Activated naive CD8-positive, alpha-beta T cell treated with anti-CD3 and anti-CD28 coated beads, Interleukin-2, amount 50 U/mL, for 24 hours (primary cell): Measurements from ENCODE around the gene CALHM4.

Source experiments
- ATAC-seq: fragments of 150-1000 bp; cut with Tn5 transposase; one replicate; pipeline ENCODE4 v1.10.0; 2021
- DNase-seq: peaks from one replicate; pipeline ENCODE4 v3.0.0; 2021
- H3K27ac Mint-ChIP-seq: one replicate; pipeline ENCODE4 v1.8.0; 2021; ENCODE audit warnings: mild to moderate bottlenecking, mixed read lengths
- H3K27me3 Mint-ChIP-seq: one replicate; pipeline ENCODE4 v1.8.0; 2021; ENCODE audit warnings: mixed read lengths
- H3K36me3 Mint-ChIP-seq: one replicate; pipeline ENCODE4 v1.8.0; 2021; ENCODE audit warnings: low read depth, mixed read lengths
- H3K4me1 Mint-ChIP-seq: one replicate; pipeline ENCODE4 v1.8.0; 2021; ENCODE audit warnings: mixed read lengths
- H3K4me3 Mint-ChIP-seq: one replicate; pipeline ENCODE4 v1.8.0; 2021; ENCODE audit warnings: mild to moderate bottlenecking, moderate library complexity, mixed read lengths
- H3K9me3 Mint-ChIP-seq: one replicate; pipeline ENCODE4 v1.8.0; 2021; ENCODE audit warnings: mixed read lengths

CALHM4 gene

DNA sequence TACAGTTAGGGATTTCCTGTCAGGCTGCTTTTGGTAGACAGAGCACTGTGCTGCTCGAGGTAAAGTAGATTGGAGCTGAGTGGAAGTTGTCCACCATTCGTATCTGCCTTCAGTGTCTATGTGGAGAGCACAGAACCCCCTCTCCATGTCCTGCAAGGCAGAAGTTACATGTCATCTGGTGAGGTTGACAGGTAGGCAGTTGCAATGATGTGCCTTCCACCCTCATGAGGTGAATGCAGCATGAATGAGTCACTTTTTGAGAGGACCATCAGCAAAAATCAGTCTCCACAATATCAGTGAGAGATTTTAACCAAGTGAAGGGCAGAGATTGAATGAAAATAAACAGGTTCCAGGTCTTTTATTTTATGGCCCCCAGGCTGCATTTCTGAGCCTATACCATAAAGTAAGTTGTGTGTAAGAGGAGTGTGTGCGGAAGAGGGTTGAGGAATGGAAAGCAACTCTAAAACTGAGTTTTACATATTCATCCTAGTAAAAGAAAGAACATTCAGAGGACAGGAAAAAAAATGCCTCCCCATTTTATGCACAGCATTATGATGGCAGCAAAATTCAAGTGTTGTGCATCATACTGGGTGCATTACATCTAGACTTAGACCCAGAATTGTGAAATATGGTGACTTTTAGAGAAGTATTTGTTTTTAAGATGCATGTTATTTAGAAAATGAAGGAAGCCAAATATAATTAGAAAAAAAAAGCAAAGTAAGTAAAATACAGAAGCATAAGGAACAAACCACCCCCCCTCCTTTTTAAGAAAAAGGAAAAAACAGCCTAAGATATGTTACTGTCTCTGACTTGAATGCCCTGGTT lies 23.9 kb upstream of the CALHM4 start:
- no peak for DNase-seq
- no peaks in the 10 kb centered on the region for H3K9me3 Mint-ChIP-seq
- ATAC-seq: no peak
- H3K27ac Mint-ChIP-seq: no peak overlapping the region
- H3K4me1 Mint-ChIP-seq: no peaks in the 10 kb centered on the region
- peaks cover 17% of the 10 kb centered on the region for H3K27me3 Mint-ChIP-seq
- no peak overlapping the region for H3K4me3 Mint-ChIP-seq
- H3K36me3 Mint-ChIP-seq: no peaks in the 10 kb centered on the region

DNA sequence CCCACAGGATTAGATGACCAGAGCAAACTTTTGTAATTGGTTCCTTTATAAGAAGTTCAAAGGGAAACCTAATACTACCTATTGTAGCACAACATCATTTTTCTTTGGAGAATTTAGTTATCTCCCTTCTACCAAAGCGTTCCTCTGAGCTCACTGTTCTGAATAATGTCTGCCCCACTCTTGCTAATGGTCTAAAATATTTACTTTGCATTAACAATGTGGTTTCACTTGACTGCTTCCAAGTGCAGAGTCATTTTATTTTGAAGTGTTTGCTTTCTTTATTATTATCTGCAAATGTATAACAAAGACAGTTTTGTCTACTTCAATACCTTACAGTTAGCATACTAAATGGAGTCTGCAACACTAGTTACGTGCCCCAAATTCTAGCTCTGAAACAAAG lies 23.1 kb upstream of the CALHM4 start:
- Mint-ChIP-seq H3K36me3 (no peaks in the 10 kb centered on the region), H3K27ac (no peak overlapping the region), H3K9me3 (no peaks in the 10 kb centered on the region), H3K27me3 (peaks cover 17% of the 10 kb centered on the region), H3K4me3 (no peak overlapping the region), H3K4me1 (no peaks in the 10 kb centered on the region)
- ATAC-seq (no peak), DNase-seq (no peak)

DNA sequence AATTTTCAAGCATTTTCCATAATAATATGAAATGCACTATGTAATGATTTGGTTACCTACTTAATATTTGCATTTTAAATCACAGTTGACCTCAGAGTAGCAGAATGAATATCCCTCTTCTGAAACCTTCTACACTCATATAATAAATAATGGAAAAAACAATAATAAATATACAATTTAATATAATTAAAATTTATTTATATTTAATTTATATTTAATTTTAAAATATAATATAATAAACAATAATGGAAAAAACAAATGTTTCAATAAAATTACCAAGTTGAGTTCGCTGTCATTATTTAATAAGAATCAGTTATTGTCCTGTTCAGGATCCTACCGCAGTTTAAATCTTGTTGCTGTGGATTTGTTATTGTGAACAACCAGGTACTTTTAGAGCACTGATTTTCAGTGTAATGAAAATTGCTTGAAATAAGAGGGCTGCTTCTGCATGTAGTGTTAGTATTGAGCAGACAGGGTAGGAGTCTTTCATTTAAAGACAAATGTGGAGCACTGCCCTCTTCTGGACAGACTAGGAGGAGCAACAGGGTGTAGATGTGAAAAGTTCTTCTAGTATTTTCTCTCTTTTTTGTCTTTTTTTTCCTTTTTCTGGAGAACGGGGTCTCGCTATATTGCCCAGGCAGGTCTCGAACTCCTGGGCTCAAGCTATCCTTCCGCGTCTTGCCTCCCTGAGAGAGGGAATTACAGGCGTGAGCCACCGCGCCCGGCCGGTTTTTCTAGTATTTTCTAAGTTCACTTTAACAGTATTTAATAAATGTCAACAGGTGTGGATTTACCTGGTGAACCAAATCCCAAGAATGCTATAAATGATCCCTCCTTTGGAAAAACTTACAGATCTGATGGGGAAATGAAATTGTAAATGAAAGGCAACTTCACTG lies 21.6 kb upstream of the CALHM4 start:
- ATAC-seq: peak; percentile 71
- Mint-ChIP-seq H3K36me3 (no peaks in the 10 kb centered on the region), H3K27ac (no peak overlapping the region), H3K4me3 (no peak overlapping the region), H3K4me1 (no peaks in the 10 kb centered on the region), H3K27me3 (peaks cover 17% of the 10 kb centered on the region), H3K9me3 (no peaks in the 10 kb centered on the region)
- DNase-seq: peak; percentile 57

DNA sequence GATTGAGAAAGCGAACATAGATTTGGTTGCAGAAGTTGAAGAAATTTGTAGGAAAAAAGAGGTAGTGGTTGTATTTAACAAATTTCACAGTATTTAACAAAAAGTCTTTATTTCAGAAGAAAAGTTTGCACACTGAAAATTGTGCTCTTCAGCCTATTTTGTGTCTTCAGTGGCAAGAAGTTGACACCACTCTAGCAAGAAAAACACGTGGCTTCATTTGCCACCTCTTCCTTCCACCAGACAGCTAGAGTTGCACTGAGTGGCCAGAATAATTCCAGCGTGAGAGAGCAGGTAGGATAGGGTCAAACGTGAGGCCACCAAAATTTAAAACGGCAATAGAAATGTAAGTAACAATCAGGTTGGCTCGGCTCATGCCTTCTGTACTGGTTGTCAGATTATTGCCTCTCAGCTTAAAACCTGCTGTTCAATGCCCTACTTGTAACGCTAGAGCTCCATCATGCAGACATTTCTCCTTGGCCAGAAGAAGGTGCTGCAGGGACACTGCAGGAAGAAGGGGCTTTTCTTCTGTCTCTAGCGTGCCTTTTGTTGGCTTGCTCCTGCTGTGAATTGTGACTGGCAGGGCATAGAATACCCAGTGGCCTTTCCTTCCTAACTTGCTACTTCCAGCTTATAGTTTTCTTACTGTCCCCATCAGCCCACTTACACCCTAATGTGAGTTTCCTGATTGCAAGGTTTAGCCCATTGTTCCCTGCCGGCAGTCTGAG lies 20.2 kb upstream of the CALHM4 start:
- H3K27me3 Mint-ChIP-seq: peaks cover 15% of the 10 kb centered on the region
- H3K4me1 Mint-ChIP-seq: no peaks in the 10 kb centered on the region
- no peak overlapping the region for H3K27ac Mint-ChIP-seq
- no peak for ATAC-seq
- no peaks in the 10 kb centered on the region for H3K9me3 Mint-ChIP-seq
- no peak overlapping the region for H3K4me3 Mint-ChIP-seq
- no peak for DNase-seq
- no peaks in the 10 kb centered on the region for H3K36me3 Mint-ChIP-seq

DNA sequence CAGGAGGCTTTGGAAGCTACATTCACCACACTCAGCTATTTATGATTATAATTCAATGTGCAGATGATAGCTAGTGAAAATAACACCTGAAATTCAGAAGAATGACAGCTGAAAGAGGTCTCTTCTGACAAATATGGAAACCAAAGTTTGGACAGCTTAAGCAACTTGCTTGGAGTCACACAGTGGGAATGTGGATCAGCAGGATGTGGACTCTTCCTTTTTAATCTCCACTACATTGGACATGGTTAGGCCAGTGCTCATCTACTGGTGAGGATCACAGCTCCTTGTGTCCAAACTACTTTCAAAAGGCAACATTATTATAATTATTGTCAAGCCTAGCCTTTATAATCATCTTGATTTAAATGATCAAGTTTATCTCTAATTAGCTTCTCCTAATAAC lies 18.4 kb upstream of the CALHM4 start:
- H3K9me3 Mint-ChIP-seq: no peaks in the 10 kb centered on the region
- H3K4me1 Mint-ChIP-seq: no peaks in the 10 kb centered on the region
- H3K4me3 Mint-ChIP-seq: no peak overlapping the region
- peaks cover 13% of the 10 kb centered on the region for H3K27me3 Mint-ChIP-seq
- H3K27ac Mint-ChIP-seq: no peak overlapping the region
- DNase-seq (no peak), ATAC-seq (no peak)
- no peaks in the 10 kb centered on the region for H3K36me3 Mint-ChIP-seq

DNA sequence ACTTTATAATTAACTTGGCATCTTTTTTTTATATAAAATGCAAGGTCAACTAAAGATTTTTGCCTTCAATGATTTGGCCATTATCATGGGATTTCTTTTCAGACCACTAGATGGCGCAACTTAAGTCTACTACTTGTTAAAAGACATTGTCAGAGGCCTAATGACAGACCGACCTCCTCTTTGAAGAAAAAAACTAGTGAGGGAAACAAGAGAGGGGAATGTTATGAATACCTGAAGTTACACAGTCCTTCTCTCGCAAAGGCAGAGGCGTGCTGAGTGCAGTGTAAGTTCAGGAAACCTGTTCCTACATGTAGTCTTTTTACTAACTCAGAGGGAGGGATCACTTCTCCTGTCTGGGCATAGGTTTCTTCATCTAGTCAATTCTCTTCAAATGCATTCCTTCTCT lies 17.3 kb upstream of the CALHM4 start:
- H3K27me3 Mint-ChIP-seq: peaks cover 16% of the 10 kb centered on the region
- no peaks in the 10 kb centered on the region for H3K9me3 Mint-ChIP-seq
- H3K36me3 Mint-ChIP-seq: no peaks in the 10 kb centered on the region
- no peaks in the 10 kb centered on the region for H3K4me1 Mint-ChIP-seq
- H3K4me3 Mint-ChIP-seq: no peak overlapping the region
- DNase-seq: no peak
- no peak overlapping the region for H3K27ac Mint-ChIP-seq
- ATAC-seq: no peak

DNA sequence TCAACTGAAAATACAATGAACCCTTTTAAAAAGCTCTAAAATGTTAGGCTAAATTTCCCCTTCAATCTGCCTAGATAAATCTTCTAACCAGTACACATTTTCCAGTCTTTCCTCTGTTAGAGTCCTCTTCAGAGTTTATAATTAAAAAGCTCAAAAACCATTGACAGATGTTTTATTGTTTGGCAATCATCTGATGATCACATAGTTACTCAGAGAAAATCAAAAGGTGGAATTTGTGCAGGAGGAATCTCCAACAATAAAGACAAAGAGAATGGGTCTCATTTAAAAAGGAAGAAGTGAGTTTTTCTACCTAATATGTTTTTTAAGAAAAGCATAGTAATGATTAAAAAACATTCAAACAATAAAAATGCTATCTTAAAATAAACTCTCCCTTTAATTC lies 11.1 kb upstream of the CALHM4 start:
- no peaks in the 10 kb centered on the region for H3K9me3 Mint-ChIP-seq
- H3K4me3 Mint-ChIP-seq: no peak overlapping the region
- peaks cover 20% of the 10 kb centered on the region for H3K27me3 Mint-ChIP-seq
- no peak for DNase-seq
- H3K4me1 Mint-ChIP-seq: no peaks in the 10 kb centered on the region
- ATAC-seq: no peak
- H3K27ac Mint-ChIP-seq: no peak overlapping the region
- no peaks in the 10 kb centered on the region for H3K36me3 Mint-ChIP-seq

DNA sequence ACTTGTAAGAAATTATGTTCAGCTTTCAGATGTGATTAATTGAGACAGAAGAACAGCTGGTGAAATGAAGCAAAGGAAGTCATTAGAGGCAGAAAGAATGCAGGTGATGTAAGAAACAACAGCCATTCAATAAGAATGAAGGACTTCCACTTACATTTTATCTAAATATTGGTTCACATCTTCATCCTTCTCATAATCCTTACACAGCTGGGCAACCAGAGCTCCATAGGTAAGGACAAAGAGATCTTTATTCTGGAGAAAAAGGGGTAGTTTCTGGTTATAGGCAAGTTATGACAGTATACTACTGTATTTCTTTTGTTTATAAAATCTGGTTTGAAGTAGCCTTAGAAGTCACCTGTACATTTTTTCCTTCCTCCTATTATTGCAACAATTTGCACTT lies 10.4 kb upstream of the CALHM4 start:
- Mint-ChIP-seq H3K36me3 (no peaks in the 10 kb centered on the region), H3K4me1 (no peaks in the 10 kb centered on the region), H3K27ac (no peak overlapping the region), H3K4me3 (no peak overlapping the region), H3K27me3 (peaks cover 20% of the 10 kb centered on the region), H3K9me3 (no peaks in the 10 kb centered on the region)
- ATAC-seq: no peak
- DNase-seq: no peak

DNA sequence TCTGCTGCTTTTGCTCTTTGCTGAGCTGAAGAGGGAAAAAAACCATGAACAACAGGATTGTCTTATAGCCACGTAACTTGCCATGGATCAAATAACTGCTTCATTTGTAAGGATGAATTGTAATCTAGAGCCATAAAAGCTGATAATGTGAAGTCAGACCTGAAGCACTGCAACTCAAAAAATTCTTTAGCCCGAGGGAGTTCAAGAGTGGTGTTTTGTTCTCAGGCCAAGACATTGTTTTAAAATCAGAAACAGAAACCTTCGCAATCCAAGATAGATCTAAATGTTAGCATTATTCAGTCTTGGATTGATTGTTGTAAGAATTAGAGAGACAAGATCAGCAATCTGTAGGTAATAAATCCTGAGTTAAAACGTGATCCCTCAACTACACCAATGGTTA lies 7.9 kb upstream of the CALHM4 start, which contains the start of gene TRAPPC3L:
TRAPPC3L (minus strand) TSS at position 34 of the 400 bp plus-strand sequence. CDS start 170 bp downstream, outside the sequence.
- H3K27ac Mint-ChIP-seq: no peak within 1 kb of the TSS
- no peaks in the 10 kb centered on the region for H3K4me1 Mint-ChIP-seq
- peaks cover 22% of the 10 kb centered on the region for H3K27me3 Mint-ChIP-seq
- H3K9me3 Mint-ChIP-seq: no peaks in the 10 kb centered on the region
- DNase-seq (no peak), ATAC-seq (no peak)
- no peak within 1 kb of the TSS for H3K4me3 Mint-ChIP-seq
- no peaks in the 10 kb centered on the region for H3K36me3 Mint-ChIP-seq

DNA sequence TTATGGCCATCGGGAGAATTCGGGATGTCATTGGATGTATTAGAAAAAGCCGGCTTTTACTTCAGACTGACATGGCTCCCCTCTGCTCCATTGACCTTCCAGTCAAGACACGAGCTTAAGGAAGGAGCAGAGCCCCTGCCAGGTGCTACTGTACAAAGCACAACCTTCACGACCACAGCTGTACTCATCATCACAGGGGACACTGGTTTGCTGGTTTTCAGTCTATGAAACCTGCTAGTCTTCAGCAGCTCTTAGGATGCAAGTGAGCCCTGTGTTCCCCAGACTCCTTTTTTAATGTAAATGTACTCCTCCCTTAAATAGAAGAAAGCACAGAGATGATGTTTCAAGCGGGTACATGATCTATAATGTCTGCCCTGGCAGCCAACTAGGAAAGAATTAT lies 6.2 kb upstream of the CALHM4 start:
- H3K4me3 Mint-ChIP-seq: no peak overlapping the region
- no peaks in the 10 kb centered on the region for H3K36me3 Mint-ChIP-seq
- no peak overlapping the region for H3K27ac Mint-ChIP-seq
- ATAC-seq (no peak), DNase-seq (no peak)
- H3K27me3 Mint-ChIP-seq: peaks cover 21% of the 10 kb centered on the region
- no peaks in the 10 kb centered on the region for H3K4me1 Mint-ChIP-seq
- no peaks in the 10 kb centered on the region for H3K9me3 Mint-ChIP-seq

DNA sequence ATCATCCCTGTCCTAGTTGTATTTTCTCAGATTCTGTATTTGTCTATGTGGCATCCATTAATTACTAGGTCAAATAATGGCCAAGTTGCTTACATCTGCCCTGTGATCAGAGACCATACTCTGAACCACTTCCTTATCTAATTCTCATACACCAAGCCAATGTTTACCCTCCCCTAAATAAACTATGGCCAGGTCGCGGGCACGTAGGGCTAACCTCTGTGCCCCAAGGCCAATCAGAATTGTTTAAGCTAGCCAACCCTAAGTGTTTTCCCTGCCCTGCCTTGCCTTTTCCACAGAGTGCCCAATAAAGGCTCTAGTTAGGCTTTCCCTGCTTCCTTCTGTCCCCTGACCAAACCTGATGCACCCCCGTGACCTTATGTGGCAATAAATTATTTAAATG lies 2.8 kb upstream of the CALHM4 start:
- Mint-ChIP-seq H3K4me3 (no peak overlapping the region), H3K27ac (no peak overlapping the region), H3K36me3 (no peaks in the 10 kb centered on the region), H3K27me3 (peaks cover 15% of the 10 kb centered on the region), H3K9me3 (no peaks in the 10 kb centered on the region), H3K4me1 (no peaks in the 10 kb centered on the region)
- ATAC-seq (no peak), DNase-seq (no peak)

DNA sequence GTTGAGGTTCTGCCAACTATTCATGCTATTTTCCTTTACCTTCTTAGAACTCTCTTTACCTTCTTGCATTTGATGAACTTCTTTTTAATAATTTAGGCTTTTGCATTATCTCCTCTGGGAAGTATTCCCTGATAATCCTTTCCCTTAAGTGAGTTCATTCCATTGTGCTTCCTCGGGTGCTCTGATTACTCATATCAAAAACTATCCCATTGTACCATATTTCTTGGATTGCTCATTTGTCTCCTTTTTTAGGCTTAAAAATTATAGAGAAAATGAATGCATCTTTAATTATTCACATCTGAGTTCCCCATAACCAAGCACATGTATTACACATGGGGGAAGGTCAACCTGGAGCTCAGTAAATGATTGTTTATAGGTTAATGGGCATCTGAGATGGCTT lies 2.5 kb downstream of the CALHM4 start:
- Mint-ChIP-seq H3K4me1 (no peaks in the 10 kb centered on the region), H3K27ac (no peak overlapping the region), H3K4me3 (no peak overlapping the region), H3K36me3 (no peaks in the 10 kb centered on the region), H3K27me3 (peaks cover 8% of the 10 kb centered on the region), H3K9me3 (no peaks in the 10 kb centered on the region)
- no peak for DNase-seq
- ATAC-seq: no peak

DNA sequence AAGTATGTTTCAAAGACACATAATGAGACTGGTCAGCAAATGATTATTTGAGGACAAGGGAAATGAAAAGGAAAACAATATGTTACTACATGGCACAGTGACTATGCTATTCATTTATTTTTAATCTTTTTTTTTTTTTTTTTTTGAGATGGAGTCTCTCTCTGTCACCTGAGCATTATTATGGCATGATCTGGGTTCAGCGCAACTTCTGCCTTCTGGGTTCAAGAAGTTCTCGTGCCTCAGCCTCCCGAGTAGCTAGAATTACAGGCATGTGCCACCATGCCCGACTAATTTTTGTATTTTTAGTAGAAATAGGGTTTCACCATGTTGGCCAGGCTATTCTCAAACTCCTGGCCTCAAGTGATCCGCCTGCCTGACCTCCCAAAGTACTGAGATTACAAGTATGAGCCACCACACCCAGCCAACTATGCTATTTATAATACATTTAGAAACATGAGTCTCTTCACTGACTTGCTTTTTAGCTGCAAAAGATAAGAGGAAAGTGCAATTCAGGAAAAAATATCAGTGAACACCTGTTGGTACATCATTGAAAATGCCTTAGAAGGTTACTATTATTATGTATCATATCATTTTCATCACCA lies 3.4 kb downstream of the CALHM4 start:
- Mint-ChIP-seq H3K27ac (no peak overlapping the region), H3K4me3 (no peak overlapping the region), H3K27me3 (peaks cover 5% of the 10 kb centered on the region), H3K36me3 (no peaks in the 10 kb centered on the region), H3K9me3 (no peaks in the 10 kb centered on the region), H3K4me1 (no peaks in the 10 kb centered on the region)
- DNase-seq: no peak
- no peak for ATAC-seq

DNA sequence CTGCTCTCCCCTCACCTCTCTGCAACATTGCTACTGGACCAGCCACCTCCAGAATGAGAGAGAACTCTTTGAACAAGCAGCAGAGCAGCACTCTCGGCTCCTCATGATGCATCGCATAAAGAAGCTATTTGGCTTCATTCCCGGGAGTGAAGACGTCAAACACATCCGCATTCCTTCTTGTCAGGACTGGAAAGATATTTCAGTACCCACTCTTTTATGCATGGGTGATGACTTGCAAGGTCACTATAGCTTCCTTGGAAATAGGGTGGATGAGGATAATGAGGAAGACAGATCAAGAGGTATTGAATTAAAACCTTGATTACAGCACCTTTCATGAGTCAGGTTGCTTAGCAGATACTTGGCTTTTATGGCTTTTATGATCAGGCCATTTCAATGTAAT lies 4.3 kb downstream of the CALHM4 start:
- Mint-ChIP-seq H3K36me3 (no peaks in the 10 kb centered on the region), H3K4me1 (no peaks in the 10 kb centered on the region), H3K9me3 (no peaks in the 10 kb centered on the region), H3K27ac (no peak overlapping the region), H3K4me3 (no peak overlapping the region), H3K27me3 (peaks cover 2% of the 10 kb centered on the region)
- ATAC-seq (no peak), DNase-seq (no peak)
